HEK293 (cell line): ENCODE measurements around the gene FGF22.

ENCODE experiments used
- CTCF ChIA-PET: fragments of 350-600 bp; formaldehyde crosslinking; extraction: SDS; loops from one replicate; lab custom pipeline; 2021; ENCODE audit warnings: antibody characterized with exemption; lab: Yijun Ruan, JAX
- POLR2A ChIA-PET: fragments of 300-600 bp; formaldehyde crosslinking; extraction: SDS; loops from one replicate; lab custom pipeline; 2020; ENCODE audit warnings: antibody characterized with exemption, inconsistent platforms; lab: Yijun Ruan, JAX
- H3K27ac ChIP-seq: fragments of 200-500 bp; sonication (Bioruptor generic); 2 replicates; pipeline ENCODE4 v1.5.1; 2014; ENCODE audit warnings: low read depth, low read length, control low read depth, inconsistent platforms; ENCODE audit errors: extremely low read depth
- H3K36me3 ChIP-seq, 2 experiments: fragments of 200-500 bp in 1 of 2; sonication (Bioruptor generic) in 1 of 2; 1 replicate in 1 of 2; 2 replicates in 1 of 2; pipeline ENCODE4 v1.5.1; 2014 to 2017; ENCODE audit warnings: inconsistent platforms in 2 of 2, low read length in 2 of 2; ENCODE audit not compliant: control insufficient read depth in 2 of 2, insufficient read depth in 1 of 2
- H3K4me1 ChIP-seq: fragments of 200-500 bp; sonication (Bioruptor generic); 2 replicates; pipeline ENCODE4 v1.5.1; 2014; ENCODE audit warnings: mild to moderate bottlenecking, low read length, inconsistent platforms; ENCODE audit not compliant: control insufficient read depth, insufficient read depth
- H3K4me3 ChIP-seq: 2 replicates; pipeline ENCODE4 v1.5.1; 2011; ENCODE audit warnings: low read depth, mild to moderate bottlenecking, control low read depth, low read length, moderate library complexity
- H3K9me3 ChIP-seq: fragments of 200-500 bp; sonication (Bioruptor generic); 2 replicates; pipeline ENCODE4 v1.5.1; 2014; ENCODE audit warnings: low read depth, low read length, inconsistent platforms; ENCODE audit not compliant: control insufficient read depth, insufficient read depth
- KLF8 ChIP-seq: fragments of 450-650 bp; formaldehyde crosslinking; IDR thresholded peaks from 2 replicates; pipeline ENCODE4 v1.5.1; 2016; ENCODE audit warnings: missing biosample characterization, missing genetic modification characterization
- SCRT2 ChIP-seq: fragments of 450-650 bp; formaldehyde crosslinking; IDR thresholded peaks from 2 replicates; pipeline ENCODE4 v1.5.1; 2016; ENCODE audit warnings: missing biosample characterization, missing genetic modification characterization
- SP2 ChIP-seq: fragments of 450-650 bp; formaldehyde crosslinking; IDR thresholded peaks from 2 replicates; pipeline ENCODE4 v1.5.1; 2016; ENCODE audit warnings: missing biosample characterization, missing genetic modification characterization
- ZBTB21 ChIP-seq: fragments of 450-650 bp; formaldehyde crosslinking; IDR thresholded peaks from 2 replicates; pipeline ENCODE4 v1.5.1; 2017; ENCODE audit warnings: missing biosample characterization, missing genetic modification characterization
- ZNF10 ChIP-seq: fragments of 450-650 bp; formaldehyde crosslinking; IDR thresholded peaks from 2 replicates; pipeline ENCODE4 v1.5.1; 2017; ENCODE audit warnings: missing biosample characterization, missing genetic modification characterization
- ZNF133 ChIP-seq: fragments of 450-650 bp; formaldehyde crosslinking; IDR thresholded peaks from 2 replicates; pipeline ENCODE4 v1.5.1; 2016; ENCODE audit warnings: missing biosample characterization, missing genetic modification characterization
- ZNF169 ChIP-seq: fragments of 450-650 bp; formaldehyde crosslinking; IDR thresholded peaks from 2 replicates; pipeline ENCODE4 v1.5.1; 2016; ENCODE audit warnings: missing biosample characterization, missing genetic modification characterization
- ZNF214 ChIP-seq: fragments of 450-650 bp; formaldehyde crosslinking; IDR thresholded peaks from 2 replicates; pipeline ENCODE4 v1.5.1; 2017; ENCODE audit warnings: missing biosample characterization, mild to moderate bottlenecking, missing genetic modification characterization, borderline replicate concordance
- ZNF473 ChIP-seq: fragments of 450-650 bp; formaldehyde crosslinking; IDR thresholded peaks from 2 replicates; pipeline ENCODE4 v1.5.1; 2017; ENCODE audit warnings: missing biosample characterization, missing genetic modification characterization
- ZNF558 ChIP-seq: fragments of 450-650 bp; formaldehyde crosslinking; IDR thresholded peaks from 2 replicates; pipeline ENCODE4 v1.5.1; 2016; ENCODE audit warnings: missing biosample characterization, missing genetic modification characterization
- ZNF571 ChIP-seq: fragments of 450-650 bp; formaldehyde crosslinking; IDR thresholded peaks from 2 replicates; pipeline ENCODE4 v1.5.0; 2017; ENCODE audit warnings: missing biosample characterization, missing genetic modification characterization
- ZSCAN30 ChIP-seq: fragments of 450-650 bp; IDR thresholded peaks from 2 replicates; pipeline ENCODE4 v1.5.1; 2018; ENCODE audit warnings: missing biosample characterization, mild to moderate bottlenecking, missing genetic modification characterization, moderate library complexity
- TF ChIP-seq, protein P1 (sequence below): fragments of 450-650 bp; formaldehyde crosslinking; IDR thresholded peaks from 2 replicates; pipeline ENCODE4 v1.5.1; 2016; ENCODE audit warnings: missing biosample characterization, missing genetic modification characterization
- TF ChIP-seq, protein P2 (sequence below): fragments of 450-650 bp; formaldehyde crosslinking; optimal IDR thresholded peaks from 2 replicates; pipeline ENCODE3; 2016; ENCODE audit warnings: missing biosample characterization, mild to moderate bottlenecking, missing genetic modification characterization
- TF ChIP-seq, protein P3 (sequence below): fragments of 450-650 bp; formaldehyde crosslinking; IDR thresholded peaks from 2 replicates; pipeline ENCODE4 v1.5.1; 2016; ENCODE audit warnings: missing biosample characterization, missing genetic modification characterization

The FGF22 gene

GRCh38 chr19:639253-640160, at the start of gene FGF22 (continued):
- peak; percentile 57; the same call in 1 of the 2 replicates for TF ChIP-seq KLF8 (tag by site-specific recombination)
- TF ChIP-seq, protein P1, sequence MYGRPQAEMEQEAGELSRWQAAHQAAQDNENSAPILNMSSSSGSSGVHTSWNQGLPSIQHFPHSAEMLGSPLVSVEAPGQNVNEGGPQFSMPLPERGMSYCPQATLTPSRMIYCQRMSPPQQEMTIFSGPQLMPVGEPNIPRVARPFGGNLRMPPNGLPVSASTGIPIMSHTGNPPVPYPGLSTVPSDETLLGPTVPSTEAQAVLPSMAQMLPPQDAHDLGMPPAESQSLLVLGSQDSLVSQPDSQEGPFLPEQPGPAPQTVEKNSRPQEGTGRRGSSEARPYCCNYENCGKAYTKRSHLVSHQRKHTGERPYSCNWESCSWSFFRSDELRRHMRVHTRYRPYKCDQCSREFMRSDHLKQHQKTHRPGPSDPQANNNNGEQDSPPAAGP (tag by site-specific recombination): peak; percentile 40; the same call in 1 of the 2 replicates
- no peak for TF ChIP-seq ZNF473 (tag by site-specific recombination)

- peak overlapping the region; percentile 24 for H3K4me3 ChIP-seq
- POLR2A ChIA-PET: no interaction called here
Measured at GRCh38 chr19:590396-590745, 49.3 kb upstream of the FGF22 start.

DNA sequence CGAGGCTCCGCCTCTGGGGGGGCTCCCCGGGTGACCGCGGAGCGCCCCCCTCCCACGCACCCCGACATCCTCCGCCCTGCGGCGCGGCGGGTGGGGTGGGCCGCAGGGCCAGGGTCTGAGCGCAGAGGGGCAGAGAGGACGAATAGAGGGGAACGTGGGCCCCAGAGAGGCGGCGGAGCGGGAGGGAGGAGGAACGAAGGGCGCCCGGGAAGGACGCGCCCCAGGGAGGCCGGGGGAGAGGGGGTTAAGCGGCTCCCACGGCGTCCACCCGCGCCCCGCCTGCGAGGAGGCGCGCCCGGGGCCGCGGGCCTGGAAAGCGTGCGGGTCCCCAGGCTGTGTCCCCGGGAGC, 49.0 kb upstream of the FGF22 start:
- no peak for TF ChIP-seq ZBTB21
- no peak for TF ChIP-seq ZNF133 (tag by site-specific recombination)
- 0 out of 2 replicates have a peak, but pooled peaks have one; percentile 21 for TF ChIP-seq KLF8 (tag by site-specific recombination)
- peaks cover 7% of the 10 kb centered on the region; the same call in 1 of the 2 replicates for H3K4me1 ChIP-seq
- no peaks in the 10 kb centered on the region for H3K9me3 ChIP-seq
- no peaks in the 10 kb centered on the region for H3K36me3 ChIP-seq
- no peak overlapping the region; the same call in 1 of the 2 replicates for H3K27ac ChIP-seq
- H3K4me3 ChIP-seq: peak overlapping the region; percentile 24
- CTCF ChIA-PET: no interaction called here
- POLR2A ChIA-PET: no interaction called here

More at GRCh38 chr19:590396-590745, 49.3 kb upstream of the FGF22 start:
- Histone ChIP-seq H3K9me3 (no peaks in the 10 kb centered on the region), H3K27ac (no peak overlapping the region; the same call in 1 of the 2 replicates), H3K36me3 (no peaks in the 10 kb centered on the region), H3K4me1 (peaks cover 7% of the 10 kb centered on the region; the same call in 1 of the 2 replicates)
- CTCF ChIA-PET: no interaction called here
- peak; percentile 36; the same call in 1 of the 2 replicates for TF ChIP-seq SCRT2 (tag by site-specific recombination)
- TF ChIP-seq, protein P2, sequence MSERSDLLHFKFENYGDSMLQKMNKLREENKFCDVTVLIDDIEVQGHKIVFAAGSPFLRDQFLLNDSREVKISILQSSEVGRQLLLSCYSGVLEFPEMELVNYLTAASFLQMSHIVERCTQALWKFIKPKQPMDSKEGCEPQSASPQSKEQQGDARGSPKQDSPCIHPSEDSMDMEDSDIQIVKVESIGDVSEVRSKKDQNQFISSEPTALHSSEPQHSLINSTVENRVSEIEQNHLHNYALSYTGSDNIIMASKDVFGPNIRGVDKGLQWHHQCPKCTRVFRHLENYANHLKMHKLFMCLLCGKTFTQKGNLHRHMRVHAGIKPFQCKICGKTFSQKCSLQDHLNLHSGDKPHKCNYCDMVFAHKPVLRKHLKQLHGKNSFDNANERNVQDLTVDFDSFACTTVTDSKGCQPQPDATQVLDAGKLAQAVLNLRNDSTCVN (tag by site-specific recombination): peak; percentile 51
- TF ChIP-seq ZSCAN30 (tag by site-specific recombination): no peak
- no peak for TF ChIP-seq ZNF571 (tag by site-specific recombination)
- no peak for TF ChIP-seq ZNF169 (tag by site-specific recombination)
- TF ChIP-seq ZNF10 (tag by site-specific recombination): no peak
- TF ChIP-seq, protein P3, sequence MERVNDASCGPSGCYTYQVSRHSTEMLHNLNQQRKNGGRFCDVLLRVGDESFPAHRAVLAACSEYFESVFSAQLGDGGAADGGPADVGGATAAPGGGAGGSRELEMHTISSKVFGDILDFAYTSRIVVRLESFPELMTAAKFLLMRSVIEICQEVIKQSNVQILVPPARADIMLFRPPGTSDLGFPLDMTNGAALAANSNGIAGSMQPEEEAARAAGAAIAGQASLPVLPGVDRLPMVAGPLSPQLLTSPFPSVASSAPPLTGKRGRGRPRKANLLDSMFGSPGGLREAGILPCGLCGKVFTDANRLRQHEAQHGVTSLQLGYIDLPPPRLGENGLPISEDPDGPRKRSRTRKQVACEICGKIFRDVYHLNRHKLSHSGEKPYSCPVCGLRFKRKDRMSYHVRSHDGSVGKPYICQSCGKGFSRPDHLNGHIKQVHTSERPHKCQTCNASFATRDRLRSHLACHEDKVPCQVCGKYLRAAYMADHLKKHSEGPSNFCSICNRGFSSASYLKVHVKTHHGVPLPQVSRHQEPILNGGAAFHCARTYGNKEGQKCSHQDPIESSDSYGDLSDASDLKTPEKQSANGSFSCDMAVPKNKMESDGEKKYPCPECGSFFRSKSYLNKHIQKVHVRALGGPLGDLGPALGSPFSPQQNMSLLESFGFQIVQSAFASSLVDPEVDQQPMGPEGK (tag by site-specific recombination): no peak
- TF ChIP-seq ZNF558 (tag by site-specific recombination): no peak
- TF ChIP-seq ZNF214: no peak
- peak; percentile 59 for TF ChIP-seq SP2 (tag by site-specific recombination)
